Measurements from ENCODE around the gene TSPAN32. TPM values are rescaled to one million over a fixed set of nuclear protein-coding genes. Genes with fewer than 3 reads are reported as not detected.

TSPAN32 gene
- total and polyA plus RNA-seq, 12 donors, result 2.3 to 47.5 (median 23.3) TPM

DNA sequence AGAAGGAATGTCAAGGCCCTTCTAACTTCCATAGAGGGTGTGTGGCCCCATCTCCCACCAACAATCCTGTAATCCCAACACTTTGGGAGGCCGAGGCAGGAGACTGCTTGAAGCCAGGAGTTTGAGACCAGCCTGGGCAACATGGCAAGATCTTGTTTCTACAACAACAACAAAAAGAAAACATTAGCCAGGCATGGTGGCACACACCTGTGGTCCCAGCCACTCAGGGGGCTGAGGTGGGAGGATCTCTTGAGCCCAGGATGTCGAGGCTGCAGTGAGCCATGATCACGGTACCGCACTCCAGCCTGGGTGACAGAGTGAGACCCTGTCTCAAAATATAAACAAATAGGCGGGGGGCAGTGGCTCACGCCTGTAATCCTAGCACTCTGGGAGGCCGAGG lies 16.9 kb downstream of the TSPAN32 start:
- Histone ChIP-seq H3K4me1 (peaks cover 13 to 24% (median 22%) of the 10 kb centered on the region in 9 donors), H3K4me3 (no peak overlapping the region), H3K27ac (no peak overlapping the region), H3K27me3 (no peaks in the 10 kb centered on the region), H3K9me3 (peaks cover 0 to 20% (median 4%) of the 10 kb centered on the region in 11 donors), H3K36me3 (no peaks in the 10 kb centered on the region)
- intact Hi-C loops (cut with DNase I), result loop anchor here in 2 of 10 donors (5.0 kb wide), 2 partner anchors 54 to 59 kb away; partner anchors contain the start of gene CD81 (in 1 of the 2)
- DNase-seq, result no peak
- no peak for ATAC-seq
- TF ChIP-seq, protein P1, sequence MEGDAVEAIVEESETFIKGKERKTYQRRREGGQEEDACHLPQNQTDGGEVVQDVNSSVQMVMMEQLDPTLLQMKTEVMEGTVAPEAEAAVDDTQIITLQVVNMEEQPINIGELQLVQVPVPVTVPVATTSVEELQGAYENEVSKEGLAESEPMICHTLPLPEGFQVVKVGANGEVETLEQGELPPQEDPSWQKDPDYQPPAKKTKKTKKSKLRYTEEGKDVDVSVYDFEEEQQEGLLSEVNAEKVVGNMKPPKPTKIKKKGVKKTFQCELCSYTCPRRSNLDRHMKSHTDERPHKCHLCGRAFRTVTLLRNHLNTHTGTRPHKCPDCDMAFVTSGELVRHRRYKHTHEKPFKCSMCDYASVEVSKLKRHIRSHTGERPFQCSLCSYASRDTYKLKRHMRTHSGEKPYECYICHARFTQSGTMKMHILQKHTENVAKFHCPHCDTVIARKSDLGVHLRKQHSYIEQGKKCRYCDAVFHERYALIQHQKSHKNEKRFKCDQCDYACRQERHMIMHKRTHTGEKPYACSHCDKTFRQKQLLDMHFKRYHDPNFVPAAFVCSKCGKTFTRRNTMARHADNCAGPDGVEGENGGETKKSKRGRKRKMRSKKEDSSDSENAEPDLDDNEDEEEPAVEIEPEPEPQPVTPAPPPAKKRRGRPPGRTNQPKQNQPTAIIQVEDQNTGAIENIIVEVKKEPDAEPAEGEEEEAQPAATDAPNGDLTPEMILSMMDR (IDR thresholded peaks at IDR 0.05), result no peak
- WGBS, 2 donors, result 95 to 97% methylated on average over 7 of the region's 7 CpGs

DNA sequence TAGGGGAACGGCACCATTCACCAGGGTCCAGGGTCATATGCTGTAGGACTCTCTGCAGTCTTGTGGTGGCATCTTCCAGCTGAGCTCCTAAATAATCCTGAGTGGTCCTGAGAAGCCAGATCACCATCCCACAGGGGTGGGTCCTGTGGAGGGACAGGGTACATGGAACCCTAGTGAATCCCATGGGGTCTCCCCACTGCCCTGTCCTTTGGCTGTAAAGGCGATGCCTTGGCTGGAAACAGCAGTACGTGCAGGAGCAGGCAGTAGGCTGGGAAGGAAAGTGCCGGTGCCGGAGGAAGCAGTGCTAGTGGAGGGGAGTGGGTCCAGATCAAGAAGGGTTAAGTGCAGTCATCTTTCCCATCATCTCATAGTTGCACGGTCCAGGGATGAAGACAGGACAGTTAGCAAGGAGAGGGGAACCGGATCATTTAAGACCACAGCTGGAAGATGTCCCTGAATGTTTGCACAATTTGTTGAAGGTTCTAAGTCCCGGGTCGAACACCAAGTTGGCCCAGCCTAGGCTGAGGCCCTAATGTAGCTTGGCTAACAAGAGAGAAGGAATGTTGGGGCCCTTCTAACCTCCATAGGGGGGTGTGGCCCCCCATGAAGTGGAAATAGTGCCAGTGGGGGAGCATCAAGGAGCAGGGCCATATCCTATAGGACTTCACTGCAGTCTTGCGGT lies 18.1 kb downstream of the TSPAN32 start:
- DNase-seq, result no peak
- TF ChIP-seq, protein P1 (IDR thresholded peaks at IDR 0.05), result no peak
- 76% methylated on average over 10 of the region's 10 CpGs for WGBS, 2 donors
- Histone ChIP-seq H3K9me3 (peaks cover 0 to 20% (median 4%) of the 10 kb centered on the region in 11 donors), H3K27ac (no peak overlapping the region), H3K27me3 (no peaks in the 10 kb centered on the region), H3K36me3 (no peaks in the 10 kb centered on the region), H3K4me1 (peaks cover 4 to 13% (median 10%) of the 10 kb centered on the region in 9 donors), H3K4me3 (no peak overlapping the region)
- intact Hi-C loops (cut with DNase I), result loop anchor here in 2 of 10 donors (5.0 kb wide), 2 partner anchors 52 to 57 kb away; partner anchors contain the start of gene CD81 (in 1 of the 2)
- ATAC-seq, result no peak

DNA sequence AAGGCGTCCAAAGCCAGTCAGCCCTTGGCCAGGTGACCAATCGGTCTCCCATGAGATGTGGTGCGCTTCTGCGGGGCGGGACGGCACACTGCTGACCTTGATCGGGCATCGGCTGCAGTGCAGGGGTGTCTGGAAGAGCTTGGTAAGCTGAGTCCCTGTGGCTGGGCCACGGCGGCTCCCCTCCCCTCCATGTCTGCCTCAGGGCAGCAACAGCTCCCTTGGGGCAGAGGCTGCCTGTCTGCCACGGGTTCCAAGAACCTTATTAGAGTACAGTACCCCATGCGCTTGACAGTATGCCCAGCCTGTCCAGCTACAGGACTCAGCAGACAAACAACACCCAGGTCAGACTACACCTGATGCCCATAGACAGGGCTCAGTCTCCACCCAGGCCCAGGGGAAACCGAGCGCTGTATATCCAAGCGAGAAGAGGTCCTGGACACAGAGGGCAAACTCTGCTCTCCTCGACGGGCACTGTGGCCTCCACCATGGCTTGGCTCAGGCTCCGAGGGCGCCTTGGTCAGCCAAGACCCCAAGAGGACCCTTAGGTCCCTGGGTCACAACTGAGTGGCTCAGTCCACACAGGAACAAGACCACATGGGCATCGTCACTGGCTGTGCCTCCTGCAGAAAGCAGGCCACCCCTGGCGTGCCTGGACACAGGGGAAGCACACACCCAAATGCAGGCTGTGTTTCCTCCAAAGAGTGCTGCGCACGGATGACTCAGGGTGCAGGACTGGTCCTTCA lies 18.9 kb downstream of the TSPAN32 start:
- 87 to 88% methylated on average over 23 of the region's 23 CpGs for WGBS, 2 donors
- Histone ChIP-seq H3K4me1 (peaks cover 0 to 12% (median 3%) of the 10 kb centered on the region in 9 donors), H3K36me3 (no peaks in the 10 kb centered on the region), H3K27me3 (no peaks in the 10 kb centered on the region), H3K4me3 (no peak overlapping the region), H3K27ac (no peak overlapping the region), H3K9me3 (peaks cover 0 to 20% (median 4%) of the 10 kb centered on the region in 11 donors)
- ATAC-seq (no peak), DNase-seq (no peak)
- TF ChIP-seq, protein P1 (IDR thresholded peaks at IDR 0.05), result no peak
- intact Hi-C loops (cut with DNase I), result no loop called here

DNA sequence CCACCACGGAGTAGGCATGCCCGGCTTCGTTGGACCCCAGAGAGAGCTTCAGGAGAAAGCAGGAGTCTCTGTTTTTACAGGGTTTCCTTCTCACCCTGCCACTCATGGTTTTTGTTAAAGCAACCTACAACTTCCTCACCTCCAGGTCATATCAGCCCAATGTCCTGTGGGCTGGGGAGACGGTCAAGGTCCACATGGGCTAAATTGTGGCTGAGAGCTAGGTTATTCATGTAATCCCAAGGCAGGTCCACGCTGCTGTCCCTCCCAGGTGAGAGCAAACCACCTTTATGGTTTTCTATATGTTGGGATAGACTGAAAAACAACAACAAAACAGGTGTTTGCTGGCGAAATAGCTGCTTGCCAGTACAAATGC lies 19.5 kb downstream of the TSPAN32 start:
- TF ChIP-seq, protein P1 (IDR thresholded peaks at IDR 0.05), result no peak
- intact Hi-C loops (cut with DNase I), result no loop called here
- DNase-seq (no peak), ATAC-seq (no peak)
- no peaks in the 10 kb centered on the region for H3K27me3 ChIP-seq
- H3K27ac ChIP-seq, result no peak overlapping the region
- peaks cover 0 to 20% (median 4%) of the 10 kb centered on the region in 11 donors for H3K9me3 ChIP-seq
- H3K4me1 ChIP-seq, result peaks cover 0 to 13% (median 0%) of the 10 kb centered on the region in 9 donors
- 83% methylated on average over 6 of the region's 6 CpGs for WGBS, 2 donors
- H3K36me3 ChIP-seq, result no peaks in the 10 kb centered on the region
- no peak overlapping the region for H3K4me3 ChIP-seq
